ENCODE data around the gene EXOC5.
"Not testable (repeated sequence)": the region's sequence is repeated elsewhere in the genome, so short reads cannot be mapped to it uniquely, and the experiment has no call there.

EXOC5 gene

DNA sequence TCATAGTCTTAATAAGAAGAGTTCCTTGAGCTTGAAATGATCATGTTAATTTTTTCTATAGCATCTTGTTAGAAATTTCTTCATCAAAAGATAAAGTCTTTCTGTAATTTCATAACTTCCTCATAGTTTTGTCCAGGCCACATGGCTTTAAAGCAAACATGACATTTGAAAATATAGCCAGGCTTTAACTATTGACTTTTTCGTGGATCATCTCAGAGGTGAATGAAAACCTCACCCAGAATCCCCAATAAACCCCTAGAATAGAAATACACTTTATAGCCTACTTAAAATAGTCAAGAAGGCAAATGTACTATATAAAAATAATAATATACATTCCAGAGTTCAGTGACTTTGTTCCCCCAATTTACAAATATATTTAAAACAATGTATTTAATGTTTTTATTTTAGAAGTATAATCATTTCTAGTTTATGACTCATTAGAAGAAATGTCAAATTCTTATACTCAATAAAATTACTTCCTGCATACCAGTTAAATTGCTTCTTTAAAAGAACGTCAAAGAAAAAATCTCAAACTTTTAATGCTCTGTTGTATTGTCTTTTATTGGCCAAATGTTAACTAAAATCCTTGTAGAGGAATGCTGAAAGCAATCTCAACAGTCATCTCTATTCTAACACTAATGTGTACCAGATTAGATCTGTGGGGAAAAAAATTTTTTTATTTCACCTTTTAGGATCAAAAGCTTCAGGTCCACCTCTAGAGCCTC lies 21.6 kb downstream of the EXOC5 start:
- DNase-seq (ENCODE audit: extremely low read depth, insufficient read length): no peak
- Histone ChIP-seq H3K4me3 (replicated peaks; ENCODE audit: low read depth, low read length) (no peak overlapping the region), H3K27me3 (replicated peaks; ENCODE audit: control insufficient read depth, insufficient read depth, low read length) (no peaks in the 10 kb centered on the region), H3K36me3 (ENCODE audit: control insufficient read depth, insufficient read depth, low read length) (no peaks in the 10 kb centered on the region)
- TF ChIP-seq, protein P1, sequence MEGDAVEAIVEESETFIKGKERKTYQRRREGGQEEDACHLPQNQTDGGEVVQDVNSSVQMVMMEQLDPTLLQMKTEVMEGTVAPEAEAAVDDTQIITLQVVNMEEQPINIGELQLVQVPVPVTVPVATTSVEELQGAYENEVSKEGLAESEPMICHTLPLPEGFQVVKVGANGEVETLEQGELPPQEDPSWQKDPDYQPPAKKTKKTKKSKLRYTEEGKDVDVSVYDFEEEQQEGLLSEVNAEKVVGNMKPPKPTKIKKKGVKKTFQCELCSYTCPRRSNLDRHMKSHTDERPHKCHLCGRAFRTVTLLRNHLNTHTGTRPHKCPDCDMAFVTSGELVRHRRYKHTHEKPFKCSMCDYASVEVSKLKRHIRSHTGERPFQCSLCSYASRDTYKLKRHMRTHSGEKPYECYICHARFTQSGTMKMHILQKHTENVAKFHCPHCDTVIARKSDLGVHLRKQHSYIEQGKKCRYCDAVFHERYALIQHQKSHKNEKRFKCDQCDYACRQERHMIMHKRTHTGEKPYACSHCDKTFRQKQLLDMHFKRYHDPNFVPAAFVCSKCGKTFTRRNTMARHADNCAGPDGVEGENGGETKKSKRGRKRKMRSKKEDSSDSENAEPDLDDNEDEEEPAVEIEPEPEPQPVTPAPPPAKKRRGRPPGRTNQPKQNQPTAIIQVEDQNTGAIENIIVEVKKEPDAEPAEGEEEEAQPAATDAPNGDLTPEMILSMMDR (IDR thresholded peaks at IDR 0.05; ENCODE audit: insufficient read depth, low read length, poor library complexity, severe bottlenecking): no peak

DNA sequence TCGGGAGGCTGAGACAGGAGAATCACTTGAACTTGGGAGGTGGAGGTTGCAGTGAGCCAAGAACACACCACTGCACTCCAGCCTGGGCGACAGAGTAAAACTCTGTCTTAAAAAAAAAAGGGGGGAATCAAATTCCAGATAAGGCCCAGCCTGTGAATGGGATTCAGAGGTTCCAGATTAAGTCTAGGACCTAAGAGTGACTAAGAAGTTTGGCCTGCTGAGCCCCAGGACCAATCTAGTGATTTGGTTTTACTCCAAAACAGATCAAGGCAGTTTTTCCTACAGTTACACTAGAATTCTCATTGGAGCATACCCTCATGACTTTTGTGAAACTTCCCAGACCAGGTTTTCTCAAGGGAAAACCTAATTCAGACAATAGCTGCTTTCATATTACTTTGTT lies 22.8 kb downstream of the EXOC5 start:
- H3K36me3 ChIP-seq (ENCODE audit: control insufficient read depth, insufficient read depth, low read length): no peaks in the 10 kb centered on the region; the same call in 1 of the 2 replicates
- no peak for DNase-seq (ENCODE audit: extremely low read depth, insufficient read length)
- no peak overlapping the region for H3K4me3 ChIP-seq (replicated peaks; ENCODE audit: low read depth, low read length)
- TF ChIP-seq, protein P1 (IDR thresholded peaks at IDR 0.05; ENCODE audit: insufficient read depth, low read length, poor library complexity, severe bottlenecking): no peak
- no peaks in the 10 kb centered on the region for H3K27me3 ChIP-seq (replicated peaks; ENCODE audit: control insufficient read depth, insufficient read depth, low read length)

DNA sequence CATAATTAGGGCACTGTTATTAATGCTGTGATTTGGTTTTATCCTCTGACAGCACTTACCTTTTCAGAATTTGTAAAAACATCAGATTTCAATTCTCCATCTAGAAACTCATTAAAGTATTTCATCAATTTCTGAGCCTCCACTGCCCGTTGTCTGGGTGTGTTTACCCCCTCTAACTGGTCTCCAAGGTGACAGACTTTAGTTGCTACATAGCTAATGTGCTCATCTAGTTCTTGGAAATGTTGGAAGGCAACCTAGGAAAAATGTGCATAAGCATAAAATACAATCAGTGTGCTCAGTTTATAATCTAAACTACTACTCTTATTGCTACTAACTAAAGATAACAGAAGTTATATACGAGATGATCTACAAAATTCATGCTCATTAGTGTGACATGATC lies 24.6 kb downstream of the EXOC5 start:
- no peak for DNase-seq (ENCODE audit: extremely low read depth, insufficient read length)
- TF ChIP-seq, protein P1 (IDR thresholded peaks at IDR 0.05; ENCODE audit: insufficient read depth, low read length, poor library complexity, severe bottlenecking): no peak
- Histone ChIP-seq H3K36me3 (ENCODE audit: control insufficient read depth, insufficient read depth, low read length) (no peaks in the 10 kb centered on the region; the same call in 1 of the 2 replicates), H3K4me3 (replicated peaks; ENCODE audit: low read depth, low read length) (no peak overlapping the region), H3K27me3 (replicated peaks; ENCODE audit: control insufficient read depth, insufficient read depth, low read length) (no peaks in the 10 kb centered on the region)

DNA sequence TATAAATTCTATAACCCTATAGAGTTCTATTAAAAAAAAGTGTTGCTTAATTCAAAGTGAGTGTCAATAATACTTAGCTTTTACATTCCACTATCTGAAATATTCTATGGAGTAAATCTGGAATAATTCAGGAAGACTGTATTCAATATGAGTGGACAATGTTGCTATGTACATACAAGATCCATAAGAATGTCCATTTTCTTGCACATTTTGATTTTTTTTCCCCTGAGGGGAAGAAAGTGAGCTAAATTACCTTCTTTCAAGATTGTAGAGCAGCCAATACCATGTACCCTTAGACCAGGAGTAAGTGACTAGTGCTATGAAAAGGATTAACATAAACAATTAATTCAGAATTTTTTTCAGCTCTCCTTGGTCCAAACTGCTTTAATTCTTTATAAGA lies 25.4 kb downstream of the EXOC5 start:
- no peak for DNase-seq (ENCODE audit: extremely low read depth, insufficient read length)
- Histone ChIP-seq H3K27me3 (replicated peaks; ENCODE audit: control insufficient read depth, insufficient read depth, low read length) (no peaks in the 10 kb centered on the region), H3K36me3 (ENCODE audit: control insufficient read depth, insufficient read depth, low read length) (no peaks in the 10 kb centered on the region; the same call in 1 of the 2 replicates), H3K4me3 (replicated peaks; ENCODE audit: low read depth, low read length) (no peak overlapping the region)
- TF ChIP-seq, protein P1 (IDR thresholded peaks at IDR 0.05; ENCODE audit: insufficient read depth, low read length, poor library complexity, severe bottlenecking): no peak

GRCh38 chr14:57240115-57240514 lies 28.6 kb downstream of the EXOC5 start:
- H3K36me3 ChIP-seq (ENCODE audit: control insufficient read depth, insufficient read depth, low read length); H3K4me3 ChIP-seq (replicated peaks; ENCODE audit: low read depth, low read length); DNase-seq (ENCODE audit: extremely low read depth, insufficient read length); H3K27me3 ChIP-seq (replicated peaks; ENCODE audit: control insufficient read depth, insufficient read depth, low read length): not testable (repeated sequence)

DNA sequence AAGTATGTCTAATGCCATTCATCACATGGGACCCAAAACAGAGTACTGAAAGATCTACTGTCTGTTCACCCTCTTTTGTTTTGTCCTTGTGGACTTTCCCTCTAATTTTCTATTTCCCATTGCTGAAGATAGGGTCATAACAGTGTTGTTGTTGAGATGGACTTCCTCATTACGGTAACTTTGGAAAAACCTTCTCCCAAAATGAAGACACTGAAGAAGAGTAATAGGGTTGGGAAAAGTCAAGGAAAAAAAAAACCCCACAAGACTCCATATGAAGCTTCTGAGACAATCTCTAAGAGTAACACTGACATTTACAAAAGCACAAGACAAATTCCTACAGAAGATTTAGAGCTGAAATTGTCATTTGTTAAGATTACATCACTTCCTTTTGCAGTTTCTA lies 36.7 kb downstream of the EXOC5 start:
- Histone ChIP-seq H3K36me3 (ENCODE audit: control insufficient read depth, insufficient read depth, low read length) (no peaks in the 10 kb centered on the region), H3K4me3 (replicated peaks; ENCODE audit: low read depth, low read length) (no peak overlapping the region), H3K27me3 (replicated peaks; ENCODE audit: control insufficient read depth, insufficient read depth, low read length) (no peaks in the 10 kb centered on the region)
- TF ChIP-seq, protein P1 (IDR thresholded peaks at IDR 0.05; ENCODE audit: insufficient read depth, low read length, poor library complexity, severe bottlenecking): no peak
- no peak for DNase-seq (ENCODE audit: extremely low read depth, insufficient read length)

DNA sequence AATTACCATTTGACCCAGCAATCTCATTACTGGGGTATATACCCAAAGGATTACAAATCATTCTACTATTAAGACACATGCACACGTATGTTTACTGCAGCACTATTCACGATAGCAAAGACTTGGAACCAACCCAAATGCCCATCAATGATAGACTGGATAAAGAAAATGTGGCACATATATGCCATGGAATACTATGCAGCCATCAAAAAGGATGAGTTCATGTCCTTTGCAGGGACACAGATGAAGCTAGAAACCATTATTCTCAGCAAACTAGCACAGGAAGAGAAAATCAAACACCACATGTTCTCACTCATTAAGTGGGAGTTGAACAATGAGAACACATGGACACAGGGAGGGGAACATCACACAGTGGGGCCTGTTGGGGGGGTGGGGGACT lies 40.4 kb downstream of the EXOC5 start:
- not testable (repeated sequence) for H3K4me3 ChIP-seq (replicated peaks; ENCODE audit: low read depth, low read length); H3K27me3 ChIP-seq (replicated peaks; ENCODE audit: control insufficient read depth, insufficient read depth, low read length); H3K36me3 ChIP-seq (ENCODE audit: control insufficient read depth, insufficient read depth, low read length); DNase-seq (ENCODE audit: extremely low read depth, insufficient read length)

Data from GM06990 (cell line).